SK-N-SH treated with all-trans-retinoic acid at 6 μM for 48 hours (cell line): ENCODE data around the gene TMEM147.

Source experiments
- ARNTL ChIP-seq: fragments of 450-650 bp; formaldehyde crosslinking; IDR thresholded peaks from 2 replicates; pipeline ENCODE4 v1.5.0; 2020; ENCODE audit warnings: low read depth, mild to moderate bottlenecking, moderate library complexity, borderline replicate concordance
- BACH2 ChIP-seq: fragments of 250-450 bp; sonication (Bioruptor Pico); IDR thresholded peaks from 2 replicates; pipeline ENCODE4 v1.9.0; 2021; ENCODE audit warnings: mild to moderate bottlenecking, borderline replicate concordance
- CSDC2 ChIP-seq: fragments of 250-450 bp; sonication (Bioruptor Pico); IDR thresholded peaks from 2 replicates; pipeline ENCODE4 v1.5.0; 2020; ENCODE audit warnings: mild to moderate bottlenecking, moderate library complexity
- OSR1 ChIP-seq: fragments of 250-450 bp; sonication (Bioruptor Pico); IDR thresholded peaks from 2 replicates; pipeline ENCODE4 v1.8.0; 2022; ENCODE audit warnings: moderate library complexity, mild to moderate bottlenecking, inconsistent platforms
- RARB ChIP-seq: fragments of 250-450 bp; sonication (Bioruptor Pico); IDR thresholded peaks from 2 replicates; pipeline ENCODE4 v1.8.0; 2021; ENCODE audit warnings: mild to moderate bottlenecking, moderate library complexity
- TOX ChIP-seq: fragments of 250-450 bp; sonication (Bioruptor Pico); IDR thresholded peaks from 2 replicates; pipeline ENCODE4 v1.8.0; 2021; ENCODE audit warnings: mild to moderate bottlenecking, moderate library complexity, borderline replicate concordance
- TSHZ2 ChIP-seq: fragments of 250-450 bp; sonication (Bioruptor Pico); IDR thresholded peaks from 2 replicates; pipeline ENCODE4 v1.5.0; 2020; ENCODE audit warnings: mild to moderate bottlenecking, moderate library complexity
- ZFP30 ChIP-seq: fragments of 450-650 bp; formaldehyde crosslinking; IDR thresholded peaks from 2 replicates; pipeline ENCODE4 v1.5.0; 2022; ENCODE audit warnings: mild to moderate bottlenecking, moderate library complexity
- ZNF565 ChIP-seq: fragments of 450-650 bp; formaldehyde crosslinking; conservative IDR thresholded peaks from 2 replicates; pipeline ENCODE4 v1.5.0; 2020; ENCODE audit warnings: low read depth, mild to moderate bottlenecking, moderate library complexity

GRCh38 chr19:35595928-35596327 is 50.5 kb downstream of the TMEM147 start:
- no peak for TF ChIP-seq TSHZ2 (CRISPR knock-in tag)
- TF ChIP-seq RARB (CRISPR knock-in tag): no peak
- TF ChIP-seq ZNF565 (CRISPR knock-in tag): no peak
- TF ChIP-seq BACH2 (CRISPR knock-in tag): no peak
- TF ChIP-seq ZFP30 (CRISPR knock-in tag): no peak
- no peak for TF ChIP-seq OSR1 (CRISPR knock-in tag)
- TF ChIP-seq ARNTL: no peak
- no peak for TF ChIP-seq TOX (CRISPR knock-in tag)
- no peak for TF ChIP-seq CSDC2 (CRISPR knock-in tag)
